Embryonic facial prominence (tissue), 1 donor: Measurements from ENCODE around the gene TBPL2.

Experiments used
- DNase-seq: peaks from one replicate; pipeline ENCODE4 v3.0.0-alpha.2; 2016; ENCODE audit errors: extremely low spot score

Gene TBPL2

GRCh38 chr14:55366271-55366670 is 74.1 kb downstream of the TBPL2 start:
- DNase-seq = no peak
